Neural cell (in vitro differentiated cells): Measurements from ENCODE around the gene GMDS.

Source experiments
- CTCF ChIP-seq: fragments of 450-650 bp; IDR thresholded peaks from 2 replicates; pipeline ENCODE4 v1.5.1; 2014; ENCODE audit warnings: antibody characterized with exemption, mild to moderate bottlenecking, moderate library complexity; ENCODE audit not compliant: poor library complexity, severe bottlenecking
- EP300 ChIP-seq: fragments of 450-650 bp; conservative IDR thresholded peaks from 2 replicates; pipeline ENCODE4 v1.6.1; 2014; ENCODE audit warnings: antibody characterized with exemption, mild to moderate bottlenecking, moderate library complexity; ENCODE audit not compliant: poor library complexity, severe bottlenecking
- EZH2 ChIP-seq: fragments of 200-600, 300-800 bp; shearing (Covaris generic), sonication (generic); IDR thresholded peaks from 2 replicates; pipeline ENCODE4 v1.6.1; 2014; ENCODE audit warnings: antibody characterized with exemption, low read length, borderline replicate concordance, mild to moderate bottlenecking; ENCODE audit not compliant: insufficient read depth, poor library complexity, severe bottlenecking
- MXI1 ChIP-seq: fragments of 450-650 bp; conservative IDR thresholded peaks from 2 replicates; pipeline ENCODE4 v1.6.1; 2014; ENCODE audit warnings: antibody characterized with exemption, mild to moderate bottlenecking; ENCODE audit not compliant: poor library complexity, severe bottlenecking
- POLR2AphosphoS5 ChIP-seq: IDR thresholded peaks from 2 replicates; pipeline ENCODE4 v1.6.1; 2012
- RAD21 ChIP-seq: fragments of 450-650 bp; conservative IDR thresholded peaks from 2 replicates; pipeline ENCODE4 v1.6.1; 2014; ENCODE audit warnings: antibody characterized with exemption, mild to moderate bottlenecking, moderate library complexity
- REST ChIP-seq: IDR thresholded peaks from 2 replicates; pipeline ENCODE4 v1.6.1; 2012; ENCODE audit warnings: borderline replicate concordance
- TAF1 ChIP-seq: IDR thresholded peaks from 2 replicates; pipeline ENCODE4 v1.6.1; 2012; ENCODE audit warnings: low read depth

- TF ChIP-seq CTCF (no peak), POLR2AphosphoS5 (no peak), EP300 (no peak), EZH2 (no peak), TAF1 (no peak), REST (no peak), RAD21 (no peak), MXI1 (no peak)
Observed at GRCh38 chr6:1615853-1616420, 629.5 kb downstream of the GMDS start.
